ENCODE measurements around the gene ARL8B. TPM values are rescaled to one million over a fixed set of nuclear protein-coding genes. Genes with fewer than 3 reads are reported as not detected.

Gene ARL8B
- total and polyA plus RNA-seq, 4 donors, result 20.2 to 36.2 (median 24.2) TPM

DNA sequence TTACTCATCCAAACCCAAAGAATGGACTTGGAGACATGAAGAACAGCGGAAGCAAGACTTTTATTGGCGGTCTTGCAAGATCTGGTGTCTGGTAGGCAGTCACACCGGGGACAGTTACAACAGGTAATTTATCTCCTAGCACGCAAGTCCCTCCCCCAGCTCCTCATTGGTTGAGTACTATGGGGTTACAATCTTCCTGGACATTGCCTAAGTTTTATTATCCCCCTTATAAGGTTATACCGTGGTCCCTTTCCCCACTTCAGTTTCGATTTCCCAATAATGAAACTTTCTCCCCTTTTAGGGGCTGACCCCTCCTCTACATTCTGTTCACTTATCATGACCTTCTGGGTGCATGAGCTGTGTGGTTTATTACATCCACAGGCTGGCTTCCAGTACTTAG, 18.7 kb downstream of the ARL8B start:
- TF ChIP-seq FOXA2 (IDR thresholded peaks at IDR 0.05) (no peak), SP1 (IDR thresholded peaks at IDR 0.05) (no peak), GABPA (IDR thresholded peaks at IDR 0.05 in 1 of 2, conservative IDR thresholded peaks at IDR 0.05 in 1 of 2) (no peak), RXRA (IDR thresholded peaks at IDR 0.05) (no peak), FOXA1 (IDR thresholded peaks at IDR 0.05) (no peak), JUND (IDR thresholded peaks at IDR 0.05) (no peak), HNF4G (IDR thresholded peaks at IDR 0.05) (no peak), EGR1 (IDR thresholded peaks at IDR 0.05; ENCODE audit: low read depth in 2 of 2) (no peak), HNF4A (conservative IDR thresholded peaks at IDR 0.05) (no peak), RAD21 (IDR thresholded peaks at IDR 0.05) (no peak), TAF1 (conservative IDR thresholded peaks at IDR 0.05) (no peak)
- TF ChIP-seq, protein P1, sequence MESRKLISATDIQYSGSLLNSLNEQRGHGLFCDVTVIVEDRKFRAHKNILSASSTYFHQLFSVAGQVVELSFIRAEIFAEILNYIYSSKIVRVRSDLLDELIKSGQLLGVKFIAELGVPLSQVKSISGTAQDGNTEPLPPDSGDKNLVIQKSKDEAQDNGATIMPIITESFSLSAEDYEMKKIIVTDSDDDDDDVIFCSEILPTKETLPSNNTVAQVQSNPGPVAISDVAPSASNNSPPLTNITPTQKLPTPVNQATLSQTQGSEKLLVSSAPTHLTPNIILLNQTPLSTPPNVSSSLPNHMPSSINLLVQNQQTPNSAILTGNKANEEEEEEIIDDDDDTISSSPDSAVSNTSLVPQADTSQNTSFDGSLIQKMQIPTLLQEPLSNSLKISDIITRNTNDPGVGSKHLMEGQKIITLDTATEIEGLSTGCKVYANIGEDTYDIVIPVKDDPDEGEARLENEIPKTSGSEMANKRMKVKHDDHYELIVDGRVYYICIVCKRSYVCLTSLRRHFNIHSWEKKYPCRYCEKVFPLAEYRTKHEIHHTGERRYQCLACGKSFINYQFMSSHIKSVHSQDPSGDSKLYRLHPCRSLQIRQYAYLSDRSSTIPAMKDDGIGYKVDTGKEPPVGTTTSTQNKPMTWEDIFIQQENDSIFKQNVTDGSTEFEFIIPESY (IDR thresholded peaks at IDR 0.05), result no peak
- TF ChIP-seq, protein P2, sequence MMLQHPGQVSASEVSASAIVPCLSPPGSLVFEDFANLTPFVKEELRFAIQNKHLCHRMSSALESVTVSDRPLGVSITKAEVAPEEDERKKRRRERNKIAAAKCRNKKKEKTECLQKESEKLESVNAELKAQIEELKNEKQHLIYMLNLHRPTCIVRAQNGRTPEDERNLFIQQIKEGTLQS (IDR thresholded peaks at IDR 0.05), result no peak
- TF ChIP-seq, protein P3, sequence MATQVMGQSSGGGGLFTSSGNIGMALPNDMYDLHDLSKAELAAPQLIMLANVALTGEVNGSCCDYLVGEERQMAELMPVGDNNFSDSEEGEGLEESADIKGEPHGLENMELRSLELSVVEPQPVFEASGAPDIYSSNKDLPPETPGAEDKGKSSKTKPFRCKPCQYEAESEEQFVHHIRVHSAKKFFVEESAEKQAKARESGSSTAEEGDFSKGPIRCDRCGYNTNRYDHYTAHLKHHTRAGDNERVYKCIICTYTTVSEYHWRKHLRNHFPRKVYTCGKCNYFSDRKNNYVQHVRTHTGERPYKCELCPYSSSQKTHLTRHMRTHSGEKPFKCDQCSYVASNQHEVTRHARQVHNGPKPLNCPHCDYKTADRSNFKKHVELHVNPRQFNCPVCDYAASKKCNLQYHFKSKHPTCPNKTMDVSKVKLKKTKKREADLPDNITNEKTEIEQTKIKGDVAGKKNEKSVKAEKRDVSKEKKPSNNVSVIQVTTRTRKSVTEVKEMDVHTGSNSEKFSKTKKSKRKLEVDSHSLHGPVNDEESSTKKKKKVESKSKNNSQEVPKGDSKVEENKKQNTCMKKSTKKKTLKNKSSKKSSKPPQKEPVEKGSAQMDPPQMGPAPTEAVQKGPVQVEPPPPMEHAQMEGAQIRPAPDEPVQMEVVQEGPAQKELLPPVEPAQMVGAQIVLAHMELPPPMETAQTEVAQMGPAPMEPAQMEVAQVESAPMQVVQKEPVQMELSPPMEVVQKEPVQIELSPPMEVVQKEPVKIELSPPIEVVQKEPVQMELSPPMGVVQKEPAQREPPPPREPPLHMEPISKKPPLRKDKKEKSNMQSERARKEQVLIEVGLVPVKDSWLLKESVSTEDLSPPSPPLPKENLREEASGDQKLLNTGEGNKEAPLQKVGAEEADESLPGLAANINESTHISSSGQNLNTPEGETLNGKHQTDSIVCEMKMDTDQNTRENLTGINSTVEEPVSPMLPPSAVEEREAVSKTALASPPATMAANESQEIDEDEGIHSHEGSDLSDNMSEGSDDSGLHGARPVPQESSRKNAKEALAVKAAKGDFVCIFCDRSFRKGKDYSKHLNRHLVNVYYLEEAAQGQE (IDR thresholded peaks at IDR 0.05), result no peak
- TF ChIP-seq, protein P4, sequence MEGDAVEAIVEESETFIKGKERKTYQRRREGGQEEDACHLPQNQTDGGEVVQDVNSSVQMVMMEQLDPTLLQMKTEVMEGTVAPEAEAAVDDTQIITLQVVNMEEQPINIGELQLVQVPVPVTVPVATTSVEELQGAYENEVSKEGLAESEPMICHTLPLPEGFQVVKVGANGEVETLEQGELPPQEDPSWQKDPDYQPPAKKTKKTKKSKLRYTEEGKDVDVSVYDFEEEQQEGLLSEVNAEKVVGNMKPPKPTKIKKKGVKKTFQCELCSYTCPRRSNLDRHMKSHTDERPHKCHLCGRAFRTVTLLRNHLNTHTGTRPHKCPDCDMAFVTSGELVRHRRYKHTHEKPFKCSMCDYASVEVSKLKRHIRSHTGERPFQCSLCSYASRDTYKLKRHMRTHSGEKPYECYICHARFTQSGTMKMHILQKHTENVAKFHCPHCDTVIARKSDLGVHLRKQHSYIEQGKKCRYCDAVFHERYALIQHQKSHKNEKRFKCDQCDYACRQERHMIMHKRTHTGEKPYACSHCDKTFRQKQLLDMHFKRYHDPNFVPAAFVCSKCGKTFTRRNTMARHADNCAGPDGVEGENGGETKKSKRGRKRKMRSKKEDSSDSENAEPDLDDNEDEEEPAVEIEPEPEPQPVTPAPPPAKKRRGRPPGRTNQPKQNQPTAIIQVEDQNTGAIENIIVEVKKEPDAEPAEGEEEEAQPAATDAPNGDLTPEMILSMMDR (IDR thresholded peaks at IDR 0.05; ENCODE audit: low read depth, low read length, missing input control), result no peak
- TF ChIP-seq, protein P5, sequence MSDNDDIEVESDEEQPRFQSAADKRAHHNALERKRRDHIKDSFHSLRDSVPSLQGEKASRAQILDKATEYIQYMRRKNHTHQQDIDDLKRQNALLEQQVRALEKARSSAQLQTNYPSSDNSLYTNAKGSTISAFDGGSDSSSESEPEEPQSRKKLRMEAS (IDR thresholded peaks at IDR 0.05), result no peak
- H3K27ac ChIP-seq (ENCODE audit: low read depth in 1 of 2, low read length in 2 of 2), result no peak overlapping the region
- no peak overlapping the region for H3K4me3 ChIP-seq (ENCODE audit: low read depth in 1 of 3, low read length in 3 of 3)
- H3K36me3 ChIP-seq (ENCODE audit: control insufficient read depth in 4 of 4, insufficient read depth in 3 of 4, low read depth in 1 of 4, low read length in 3 of 4), result no peaks in the 10 kb centered on the region
- H3K4me1 ChIP-seq (ENCODE audit: control insufficient read depth in 4 of 4, insufficient read depth in 4 of 4, low read length in 3 of 4), result peaks cover 2 to 29% (median 24%) of the 10 kb centered on the region in 4 donors
- no peaks in the 10 kb centered on the region for H3K9me3 ChIP-seq (ENCODE audit: control insufficient read depth in 4 of 4, low read length in 3 of 4)
- no peak for DNase-seq (ENCODE audit: low spot score)
- H3K27me3 ChIP-seq (ENCODE audit: control insufficient read depth in 4 of 4, insufficient read depth in 4 of 4, low read length in 3 of 4), result no peaks in the 10 kb centered on the region
- WGBS, result 91% methylated on average over 6 of the region's 6 CpGs
- H3K9ac ChIP-seq (ENCODE audit: low read depth in 1 of 2, low read length in 2 of 2), result no peak overlapping the region

DNA sequence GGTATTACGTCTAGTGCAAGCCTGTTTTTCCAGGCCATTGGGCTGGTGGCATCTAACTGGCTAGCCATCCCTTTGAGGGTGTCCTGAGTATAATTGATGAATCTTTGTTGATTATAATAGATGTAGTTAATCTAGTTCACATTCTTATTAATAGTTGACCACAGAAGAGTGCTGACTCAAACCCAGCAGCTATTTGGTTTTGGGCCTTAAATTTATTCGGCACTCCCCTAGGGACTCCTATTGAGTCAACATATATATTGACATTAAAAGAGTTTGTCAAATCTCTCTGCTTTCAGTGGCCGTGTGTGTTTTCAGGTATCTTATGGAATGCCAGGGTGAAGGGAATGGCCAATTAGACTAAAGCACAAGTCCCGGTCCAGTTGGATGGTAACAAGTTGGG, 19.7 kb downstream of the ARL8B start:
- no peak overlapping the region for H3K9ac ChIP-seq (ENCODE audit: low read depth in 1 of 2, low read length in 2 of 2)
- no peak overlapping the region for H3K27ac ChIP-seq (ENCODE audit: low read depth in 1 of 2, low read length in 2 of 2)
- H3K4me1 ChIP-seq (ENCODE audit: control insufficient read depth in 4 of 4, insufficient read depth in 4 of 4, low read length in 3 of 4), result peaks cover 2 to 25% (median 20%) of the 10 kb centered on the region in 4 donors
- no peaks in the 10 kb centered on the region for H3K27me3 ChIP-seq (ENCODE audit: control insufficient read depth in 4 of 4, insufficient read depth in 4 of 4, low read length in 3 of 4)
- DNase-seq (ENCODE audit: low spot score), result no peak
- WGBS, result 95% methylated on average over 4 of the region's 4 CpGs
- H3K4me3 ChIP-seq (ENCODE audit: low read depth in 1 of 3, low read length in 3 of 3), result no peak overlapping the region
- H3K9me3 ChIP-seq (ENCODE audit: control insufficient read depth in 4 of 4, low read length in 3 of 4), result no peaks in the 10 kb centered on the region
- no peak for TF ChIP-seq RAD21 (IDR thresholded peaks at IDR 0.05)
- H3K36me3 ChIP-seq (ENCODE audit: control insufficient read depth in 4 of 4, insufficient read depth in 3 of 4, low read depth in 1 of 4, low read length in 3 of 4), result no peaks in the 10 kb centered on the region

Measured in liver (tissue), 9 donors.